Measurements from ENCODE around the gene EIF4A2. TPM values are rescaled to one million over a fixed set of nuclear protein-coding genes. Genes with fewer than 3 reads are reported as not detected.
A peak's percentile ranks its signal among the peaks of the same experiment; 100 is the strongest.

The EIF4A2 gene
- total RNA-seq, 1 donor from 2014 or later: 405 TPM

- H3K36me3 ChIP-seq: no peaks in the 10 kb centered on the region
- no peaks in the 10 kb centered on the region for H3K27me3 ChIP-seq
- no peak for DNase-seq
- no peak for ATAC-seq
- H3K9me3 ChIP-seq: no peaks in the 10 kb centered on the region
- H3K27ac ChIP-seq: no peak overlapping the region
- no peak for TF ChIP-seq CTCF (IDR thresholded peaks at IDR 0.05)
- intact Hi-C loops (cut with DNase I): no loop called here
- no peak overlapping the region for H3K4me3 ChIP-seq
- no peaks in the 10 kb centered on the region for H3K4me1 ChIP-seq
Observed at GRCh38 chr3:186759231-186759930, 24.0 kb upstream of the EIF4A2 start.

- Histone ChIP-seq H3K36me3 (no peaks in the 10 kb centered on the region), H3K27me3 (no peaks in the 10 kb centered on the region), H3K4me1 (no peaks in the 10 kb centered on the region), H3K4me3 (no peak overlapping the region), H3K27ac (no peak overlapping the region), H3K9me3 (no peaks in the 10 kb centered on the region)
- no peak for ATAC-seq
- TF ChIP-seq CTCF (IDR thresholded peaks at IDR 0.05): no peak
- intact Hi-C loops (cut with DNase I): no loop called here
- DNase-seq: no peak
Observed at GRCh38 chr3:186760141-186760833, 23.1 kb upstream of the EIF4A2 start.

GRCh38 chr3:186760897-186761447 is 22.4 kb upstream of the EIF4A2 start:
- intact Hi-C loops (cut with DNase I): no loop called here
- H3K27ac ChIP-seq: no peak overlapping the region

GRCh38 chr3:186772281-186772694 is 11.1 kb upstream of the EIF4A2 start:
- intact Hi-C loops (cut with DNase I): no loop called here
- ATAC-seq: peak; percentile 14

More at GRCh38 chr3:186760897-186761447, 22.4 kb upstream of the EIF4A2 start:
- no peaks in the 10 kb centered on the region for H3K36me3 ChIP-seq
- TF ChIP-seq CTCF (IDR thresholded peaks at IDR 0.05): no peak
- H3K9me3 ChIP-seq: no peaks in the 10 kb centered on the region
- ATAC-seq (no peak), DNase-seq (no peak)
- no peaks in the 10 kb centered on the region for H3K27me3 ChIP-seq
- H3K4me1 ChIP-seq: no peaks in the 10 kb centered on the region
- H3K4me3 ChIP-seq: no peak overlapping the region

More at GRCh38 chr3:186772281-186772694, 11.1 kb upstream of the EIF4A2 start:
- no peaks in the 10 kb centered on the region for H3K9me3 ChIP-seq
- peaks cover 14% of the 10 kb centered on the region for H3K4me1 ChIP-seq
- H3K27ac ChIP-seq: peak overlapping the region; percentile 73
- no peaks in the 10 kb centered on the region for H3K36me3 ChIP-seq
- no peak for TF ChIP-seq CTCF (IDR thresholded peaks at IDR 0.05)
- no peak for DNase-seq
- H3K4me3 ChIP-seq: peak overlapping the region; percentile 56
- peaks cover 3% of the 10 kb centered on the region for H3K27me3 ChIP-seq

All from upper lobe of right lung (tissue), 1 donor.